ENCODE data around the gene HS1BP3. TPM values are rescaled to one million over a fixed set of nuclear protein-coding genes. Genes with fewer than 3 reads are reported as not detected.

HS1BP3 gene
- total RNA-seq, 3 donors from 2014 or later = 19.0 to 31.8 (median 25.9) TPM

- TF ChIP-seq POLR2AphosphoS5 (IDR thresholded peaks at IDR 0.05) (no peak), POLR2A (IDR thresholded peaks at IDR 0.05) (no peak)
- TF ChIP-seq, protein P1, sequence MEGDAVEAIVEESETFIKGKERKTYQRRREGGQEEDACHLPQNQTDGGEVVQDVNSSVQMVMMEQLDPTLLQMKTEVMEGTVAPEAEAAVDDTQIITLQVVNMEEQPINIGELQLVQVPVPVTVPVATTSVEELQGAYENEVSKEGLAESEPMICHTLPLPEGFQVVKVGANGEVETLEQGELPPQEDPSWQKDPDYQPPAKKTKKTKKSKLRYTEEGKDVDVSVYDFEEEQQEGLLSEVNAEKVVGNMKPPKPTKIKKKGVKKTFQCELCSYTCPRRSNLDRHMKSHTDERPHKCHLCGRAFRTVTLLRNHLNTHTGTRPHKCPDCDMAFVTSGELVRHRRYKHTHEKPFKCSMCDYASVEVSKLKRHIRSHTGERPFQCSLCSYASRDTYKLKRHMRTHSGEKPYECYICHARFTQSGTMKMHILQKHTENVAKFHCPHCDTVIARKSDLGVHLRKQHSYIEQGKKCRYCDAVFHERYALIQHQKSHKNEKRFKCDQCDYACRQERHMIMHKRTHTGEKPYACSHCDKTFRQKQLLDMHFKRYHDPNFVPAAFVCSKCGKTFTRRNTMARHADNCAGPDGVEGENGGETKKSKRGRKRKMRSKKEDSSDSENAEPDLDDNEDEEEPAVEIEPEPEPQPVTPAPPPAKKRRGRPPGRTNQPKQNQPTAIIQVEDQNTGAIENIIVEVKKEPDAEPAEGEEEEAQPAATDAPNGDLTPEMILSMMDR (IDR thresholded peaks at IDR 0.05) = no peak
- peak in 1 of 2 donors; percentile 22 for DNase-seq (ENCODE audit: low spot score in 2 of 2)
- Histone ChIP-seq H3K4me3 (no peak overlapping the region), H3K27me3 (no peaks in the 10 kb centered on the region), H3K9me3 (no peaks in the 10 kb centered on the region), H3K36me3 (no peaks in the 10 kb centered on the region), H3K4me1 (peaks cover 5 to 14% of the 10 kb centered on the region in 2 donors), H3K27ac (peak overlapping the region; percentile 75 to 89)
- intact Hi-C loops (cut with DNase I; ENCODE audit: low total_unique reads) = no loop called here
Observed at GRCh38 chr2:20599861-20600461, 50.9 kb downstream of the HS1BP3 start.

GRCh38 chr2:20599001-20599600 is 51.8 kb downstream of the HS1BP3 start:
- Histone ChIP-seq H3K27me3 (no peaks in the 10 kb centered on the region), H3K4me1 (peaks cover 0 to 11% of the 10 kb centered on the region in 2 donors), H3K36me3 (no peaks in the 10 kb centered on the region), H3K27ac (peak overlapping the region; percentile 75 to 89), H3K4me3 (no peak overlapping the region), H3K9me3 (no peaks in the 10 kb centered on the region)
- intact Hi-C loops (cut with DNase I; ENCODE audit: low total_unique reads) = no loop called here
- DNase-seq (ENCODE audit: low spot score in 2 of 2) = peak; percentile 74 to 79
- TF ChIP-seq, protein P1 (IDR thresholded peaks at IDR 0.05) = no peak
- TF ChIP-seq POLR2AphosphoS5 (IDR thresholded peaks at IDR 0.05) (peak in 2 of 3 donors; percentile 53 to 58), POLR2A (IDR thresholded peaks at IDR 0.05) (no peak)

- no peaks in the 10 kb centered on the region for H3K27me3 ChIP-seq
- intact Hi-C loops (cut with DNase I; ENCODE audit: low total_unique reads) = no loop called here
- DNase-seq (ENCODE audit: low spot score in 2 of 2) = no peak
- TF ChIP-seq, protein P1 (IDR thresholded peaks at IDR 0.05) = no peak
- TF ChIP-seq POLR2A (IDR thresholded peaks at IDR 0.05) = no peak
- no peak for TF ChIP-seq POLR2AphosphoS5 (IDR thresholded peaks at IDR 0.05)
- H3K36me3 ChIP-seq = no peaks in the 10 kb centered on the region
- no peak overlapping the region for H3K4me3 ChIP-seq
- H3K27ac ChIP-seq = peak overlapping the region; percentile 76 to 91
- H3K4me1 ChIP-seq = peaks cover 6 to 9% of the 10 kb centered on the region in 2 donors
- H3K9me3 ChIP-seq = no peaks in the 10 kb centered on the region
Observed at GRCh38 chr2:20597860-20598183, 53.1 kb downstream of the HS1BP3 start.

DNA sequence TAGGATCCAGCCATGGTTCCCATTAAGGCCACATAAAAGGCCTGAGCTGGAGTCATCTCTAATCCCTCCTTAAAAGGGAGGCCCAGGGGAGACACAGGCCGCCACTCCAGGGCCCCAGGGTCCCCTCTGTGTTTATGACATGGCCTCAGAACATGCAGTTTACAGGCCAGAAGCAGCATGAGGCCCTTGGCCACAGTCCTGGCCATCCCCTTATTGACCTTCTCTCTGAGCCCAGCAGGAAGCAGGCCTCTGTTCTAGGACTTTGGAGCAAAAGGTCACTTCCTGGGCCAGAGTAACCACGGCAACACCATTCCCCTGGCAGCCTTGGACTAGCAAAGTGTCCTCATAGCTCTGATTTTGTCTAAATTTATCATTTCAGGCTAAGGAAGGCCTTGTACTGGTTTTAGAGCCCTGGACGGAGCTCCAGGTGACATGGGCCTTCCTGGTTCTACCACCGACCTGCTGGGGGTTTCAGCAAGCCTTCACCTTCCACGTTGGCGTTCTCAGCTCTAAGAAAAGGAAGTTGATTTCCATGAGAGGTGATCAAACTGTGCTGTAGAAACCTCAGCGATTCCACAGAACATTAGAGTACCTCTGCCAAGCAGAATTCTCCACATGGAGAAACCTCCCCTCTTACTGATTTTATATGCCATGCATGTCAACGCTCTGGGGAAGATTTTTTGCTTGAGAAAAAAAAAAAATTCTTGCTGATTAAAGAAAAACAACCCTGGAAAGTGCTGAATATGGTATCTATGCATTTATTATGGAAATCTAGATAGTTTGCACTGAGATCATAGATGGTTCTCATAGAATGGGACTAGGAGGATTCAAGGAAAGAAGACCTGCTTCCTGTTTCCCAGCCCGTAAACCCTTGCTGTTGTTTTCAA is 53.7 kb downstream of the HS1BP3 start:
- peak overlapping the region; percentile 76 to 91 for H3K27ac ChIP-seq
- DNase-seq (ENCODE audit: low spot score in 2 of 2) = peak; percentile 65 to 66
- peak; percentile 68 to 98 (median 82) for TF ChIP-seq POLR2AphosphoS5 (IDR thresholded peaks at IDR 0.05)
- TF ChIP-seq, protein P1 (IDR thresholded peaks at IDR 0.05) = no peak
- peaks cover 9% of the 10 kb centered on the region in 2 donors for H3K4me1 ChIP-seq
- H3K27me3 ChIP-seq = no peaks in the 10 kb centered on the region
- H3K36me3 ChIP-seq = no peaks in the 10 kb centered on the region
- no peaks in the 10 kb centered on the region for H3K9me3 ChIP-seq
- intact Hi-C loops (cut with DNase I; ENCODE audit: low total_unique reads) = no loop called here
- H3K4me3 ChIP-seq = no peak overlapping the region
